Activated T-helper 17 cell treated with anti-CD3 and anti-CD28 coated beads, Interleukin-2, amount 50 U/mL, for 72 hours (primary cell): Measurements from ENCODE around the gene QSOX1. TPM values are rescaled to one million over a fixed set of nuclear protein-coding genes. Genes with fewer than 3 reads are reported as not detected.
A peak's percentile ranks its signal among the peaks of the same experiment; 100 is the strongest.

ENCODE experiments used
- ATAC-seq: fragments of 150-1000 bp; cut with Tn5 transposase; replicated peaks from 2 replicates; pipeline ENCODE4 v1.10.0; 2021; ENCODE audit warnings: mild to moderate bottlenecking, moderate library complexity
- H3K27ac Mint-ChIP-seq: one replicate; pipeline ENCODE4 v1.8.0; 2022; ENCODE audit warnings: mixed read lengths
- H3K27me3 Mint-ChIP-seq: one replicate; pipeline ENCODE4 v1.8.0; 2022; ENCODE audit warnings: mixed read lengths
- H3K36me3 Mint-ChIP-seq: one replicate; pipeline ENCODE4 v1.8.0; 2022; ENCODE audit warnings: low read depth, mild to moderate bottlenecking, mixed read lengths
- H3K4me1 Mint-ChIP-seq: one replicate; pipeline ENCODE4 v1.8.0; 2022; ENCODE audit warnings: mixed read lengths
- H3K4me3 Mint-ChIP-seq: one replicate; pipeline ENCODE4 v1.8.0; 2022; ENCODE audit warnings: mild to moderate bottlenecking, mixed read lengths
- H3K9me3 Mint-ChIP-seq: one replicate; pipeline ENCODE4 v1.8.0; 2022; ENCODE audit warnings: mixed read lengths
- total RNA-seq, 2 donors: library from RNA; stranded (reverse); gene quantifications; one replicate each; pipeline ENCODE4 v1.2.3, GENCODE V29; 2022

The QSOX1 gene
- total RNA-seq, 2 donors from 2014 or later, result 41.6 to 46.8 TPM

DNA sequence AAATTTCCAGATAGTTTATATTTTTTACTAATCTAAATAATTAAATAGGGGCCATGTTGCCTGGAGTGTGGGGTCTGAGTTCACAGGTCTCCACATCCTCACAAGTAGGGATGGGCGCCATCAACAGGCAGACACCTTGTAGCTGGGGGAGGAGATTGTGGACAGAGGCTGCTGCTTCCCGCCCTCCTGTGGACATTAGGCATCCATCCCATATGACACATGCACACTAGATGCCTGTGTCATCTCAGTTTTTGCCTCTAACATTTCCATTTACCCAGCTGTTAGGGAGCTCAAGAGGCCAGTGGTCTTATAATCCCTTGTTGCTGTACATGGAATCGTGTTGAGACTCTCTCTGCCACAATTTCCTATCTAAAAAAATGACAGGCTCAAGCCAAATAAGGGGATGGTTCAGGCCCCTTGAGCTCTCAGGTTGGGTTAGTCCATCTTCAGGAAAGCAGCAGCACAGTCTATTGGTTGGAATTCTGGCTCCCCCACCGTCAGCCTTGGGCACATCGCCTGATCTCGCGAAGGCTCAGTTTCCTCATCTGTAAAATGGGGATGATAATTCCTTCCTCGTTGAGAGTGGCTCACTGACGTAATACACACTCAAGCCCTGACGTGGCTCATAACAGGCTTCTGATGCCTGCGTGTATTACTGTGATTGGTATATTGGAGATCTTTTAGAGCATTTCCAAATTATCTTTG, 89.0 kb downstream of the QSOX1 start:
- Mint-ChIP-seq H3K27ac (no peak overlapping the region), H3K4me1 (no peaks in the 10 kb centered on the region), H3K36me3 (no peaks in the 10 kb centered on the region), H3K9me3 (no peaks in the 10 kb centered on the region), H3K4me3 (no peak overlapping the region), H3K27me3 (peaks cover 38% of the 10 kb centered on the region)
- ATAC-seq, result no peak

DNA sequence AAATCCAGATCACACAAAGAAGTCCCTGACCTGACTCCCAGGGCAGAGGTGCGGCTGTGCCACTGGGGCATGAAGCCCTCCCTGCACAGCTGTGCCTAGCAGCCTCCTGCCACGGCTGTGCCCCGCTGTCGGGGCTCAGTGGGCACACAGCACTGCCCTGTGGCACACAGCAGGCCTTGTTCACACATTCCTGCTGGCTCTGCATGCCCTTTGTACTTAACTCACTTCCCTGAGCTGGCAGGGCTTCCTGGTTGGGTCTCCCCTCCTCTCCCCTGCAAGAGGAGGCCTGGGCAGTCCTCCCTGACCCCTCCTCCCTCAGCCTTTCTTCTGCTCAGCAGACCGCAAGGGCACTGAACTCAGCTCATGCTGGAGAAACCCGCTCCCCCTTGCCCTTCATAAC, 90.2 kb downstream of the QSOX1 start:
- Mint-ChIP-seq H3K4me3 (no peak overlapping the region), H3K27ac (no peak overlapping the region), H3K9me3 (no peaks in the 10 kb centered on the region), H3K36me3 (no peaks in the 10 kb centered on the region), H3K27me3 (peaks cover 40% of the 10 kb centered on the region), H3K4me1 (no peaks in the 10 kb centered on the region)
- no peak for ATAC-seq

DNA sequence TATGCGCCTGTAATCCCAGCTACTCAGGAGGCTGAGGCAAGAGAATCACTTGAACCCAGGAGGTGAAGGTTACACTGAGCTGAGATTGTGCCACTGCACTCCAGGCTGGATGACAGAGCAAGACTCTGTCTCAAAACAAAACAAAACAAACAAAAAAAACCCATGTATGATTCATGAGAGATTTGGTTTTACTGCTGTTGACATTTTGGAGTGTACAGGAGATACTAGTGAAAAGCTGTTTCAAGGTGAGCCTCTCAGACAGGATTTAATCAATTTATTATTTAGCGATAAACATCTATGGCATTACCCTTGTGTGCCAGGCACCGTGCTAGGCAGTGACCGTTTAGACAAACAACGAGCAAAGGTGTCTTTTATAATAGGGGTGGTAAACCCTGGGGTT, 91.9 kb downstream of the QSOX1 start:
- no peaks in the 10 kb centered on the region for H3K36me3 Mint-ChIP-seq
- no peaks in the 10 kb centered on the region for H3K4me1 Mint-ChIP-seq
- H3K9me3 Mint-ChIP-seq, result no peaks in the 10 kb centered on the region
- peak; percentile 59 for ATAC-seq
- H3K27me3 Mint-ChIP-seq, result peaks cover 36% of the 10 kb centered on the region
- no peak overlapping the region for H3K27ac Mint-ChIP-seq
- H3K4me3 Mint-ChIP-seq, result no peak overlapping the region

DNA sequence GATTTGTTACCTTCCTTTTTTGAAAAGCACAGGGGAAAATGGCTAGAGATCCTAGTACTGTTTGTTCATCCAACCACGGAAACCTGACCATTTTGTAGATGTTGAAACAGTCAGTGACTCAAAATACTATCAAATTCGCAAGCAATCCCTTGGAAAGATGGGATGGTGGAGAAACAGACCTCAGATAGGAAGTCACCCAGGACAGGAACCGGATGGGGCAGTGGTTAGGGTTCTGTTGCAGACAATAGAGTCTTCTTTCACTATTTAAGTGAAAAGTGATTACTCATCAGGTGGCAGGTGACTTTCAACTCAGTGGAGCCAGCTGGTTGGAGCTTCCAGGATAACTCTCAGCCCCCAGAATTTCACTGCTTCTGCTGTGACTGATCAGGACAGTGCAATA, 92.4 kb downstream of the QSOX1 start:
- H3K9me3 Mint-ChIP-seq, result no peaks in the 10 kb centered on the region
- no peak overlapping the region for H3K27ac Mint-ChIP-seq
- H3K36me3 Mint-ChIP-seq, result no peaks in the 10 kb centered on the region
- ATAC-seq, result peak; percentile 36
- no peak overlapping the region for H3K4me3 Mint-ChIP-seq
- H3K4me1 Mint-ChIP-seq, result no peaks in the 10 kb centered on the region
- H3K27me3 Mint-ChIP-seq, result peaks cover 35% of the 10 kb centered on the region

DNA sequence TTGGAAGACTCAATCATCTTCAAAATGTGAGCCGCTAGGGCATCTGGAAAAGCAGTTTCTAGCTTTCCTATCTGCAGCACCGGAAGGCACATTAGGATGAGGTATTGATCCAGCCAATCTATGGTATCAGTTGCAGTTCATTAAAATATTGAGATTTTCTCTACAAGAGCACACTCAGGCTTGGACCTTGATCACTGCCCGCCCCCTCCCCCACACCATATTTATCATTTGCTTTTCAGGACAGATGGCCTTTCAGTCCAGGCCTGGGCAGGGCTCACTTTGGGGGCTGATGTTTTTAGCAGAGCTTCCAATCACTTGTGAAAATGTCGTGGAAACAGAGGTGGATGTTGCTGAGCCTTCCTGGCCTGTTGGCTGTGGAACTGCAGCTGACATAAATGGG, 92.9 kb downstream of the QSOX1 start:
- no peak overlapping the region for H3K27ac Mint-ChIP-seq
- no peak overlapping the region for H3K4me3 Mint-ChIP-seq
- peaks cover 32% of the 10 kb centered on the region for H3K27me3 Mint-ChIP-seq
- peaks cover 3% of the 10 kb centered on the region for H3K4me1 Mint-ChIP-seq
- no peaks in the 10 kb centered on the region for H3K9me3 Mint-ChIP-seq
- no peak for ATAC-seq
- no peaks in the 10 kb centered on the region for H3K36me3 Mint-ChIP-seq

DNA sequence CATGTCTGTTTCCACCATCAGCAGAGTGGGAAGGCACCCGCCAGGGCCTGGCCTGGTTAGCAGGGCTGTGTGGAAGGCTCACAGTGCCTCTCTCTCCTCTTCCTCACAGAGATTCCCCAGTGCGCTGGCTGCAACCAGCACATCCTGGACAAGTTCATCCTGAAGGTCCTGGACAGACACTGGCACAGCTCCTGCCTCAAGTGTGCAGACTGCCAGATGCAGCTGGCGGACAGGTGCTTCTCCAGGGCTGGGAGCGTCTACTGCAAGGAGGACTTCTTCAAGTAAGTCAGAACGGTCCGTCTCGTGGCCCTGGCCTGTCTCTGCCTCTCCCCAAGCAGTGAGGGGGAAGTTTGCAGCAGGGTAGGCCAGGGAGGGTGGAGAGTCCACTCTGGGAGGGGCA, 93.5 kb downstream of the QSOX1 start:
- Mint-ChIP-seq H3K27ac (no peak overlapping the region), H3K4me3 (no peak overlapping the region), H3K4me1 (peaks cover 4% of the 10 kb centered on the region), H3K27me3 (peaks cover 35% of the 10 kb centered on the region), H3K36me3 (no peaks in the 10 kb centered on the region), H3K9me3 (no peaks in the 10 kb centered on the region)
- ATAC-seq, result no peak

DNA sequence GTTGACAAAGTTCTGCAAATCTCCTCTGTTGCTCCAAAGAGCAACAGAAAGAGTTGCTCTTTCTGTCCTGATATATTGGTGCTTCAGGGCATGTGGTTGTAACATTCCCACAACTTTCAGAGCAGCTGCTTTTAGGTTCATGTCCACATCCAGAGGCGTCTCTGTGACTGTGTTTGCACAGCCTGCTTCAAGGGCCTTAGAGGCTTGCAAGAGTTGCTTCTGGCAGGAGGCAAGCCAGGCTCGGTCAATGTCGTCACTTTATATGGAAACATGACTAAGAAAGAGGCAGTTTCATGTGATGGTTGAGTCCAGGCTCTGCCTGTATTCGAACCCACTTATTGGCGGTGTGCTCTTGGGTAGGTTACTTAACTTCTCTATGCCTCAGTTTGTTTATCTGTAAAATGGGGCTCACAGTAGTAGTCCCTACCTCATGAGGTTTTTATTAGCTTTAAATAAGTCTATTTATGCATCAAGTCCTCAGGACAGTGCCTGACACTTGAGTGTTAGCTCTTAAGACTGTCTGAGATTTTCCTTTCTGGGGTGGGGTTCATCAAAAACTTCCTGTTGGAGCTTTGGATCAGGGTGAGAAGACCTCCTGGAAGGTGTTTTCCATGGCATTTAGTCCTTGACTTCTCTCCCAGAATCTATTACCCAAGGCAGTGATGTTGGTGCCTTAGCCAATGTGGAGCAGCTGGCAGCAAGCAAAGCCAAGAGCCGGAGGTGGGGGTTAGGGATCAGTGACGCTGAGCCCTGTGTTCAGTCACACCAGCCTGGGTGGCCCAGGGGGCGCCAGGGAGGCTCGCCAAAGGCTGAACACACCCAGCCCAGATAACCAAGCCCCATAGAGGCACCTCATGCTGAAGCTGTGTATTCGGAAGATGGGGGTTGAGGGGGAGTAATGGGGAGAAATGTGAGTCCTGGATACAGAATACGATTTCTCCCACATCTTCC, 94.3 kb downstream of the QSOX1 start:
- no peak for ATAC-seq
- Mint-ChIP-seq H3K27ac (no peak overlapping the region), H3K36me3 (no peaks in the 10 kb centered on the region), H3K27me3 (peaks cover 39% of the 10 kb centered on the region), H3K4me1 (peaks cover 4% of the 10 kb centered on the region), H3K9me3 (no peaks in the 10 kb centered on the region), H3K4me3 (no peak overlapping the region)

DNA sequence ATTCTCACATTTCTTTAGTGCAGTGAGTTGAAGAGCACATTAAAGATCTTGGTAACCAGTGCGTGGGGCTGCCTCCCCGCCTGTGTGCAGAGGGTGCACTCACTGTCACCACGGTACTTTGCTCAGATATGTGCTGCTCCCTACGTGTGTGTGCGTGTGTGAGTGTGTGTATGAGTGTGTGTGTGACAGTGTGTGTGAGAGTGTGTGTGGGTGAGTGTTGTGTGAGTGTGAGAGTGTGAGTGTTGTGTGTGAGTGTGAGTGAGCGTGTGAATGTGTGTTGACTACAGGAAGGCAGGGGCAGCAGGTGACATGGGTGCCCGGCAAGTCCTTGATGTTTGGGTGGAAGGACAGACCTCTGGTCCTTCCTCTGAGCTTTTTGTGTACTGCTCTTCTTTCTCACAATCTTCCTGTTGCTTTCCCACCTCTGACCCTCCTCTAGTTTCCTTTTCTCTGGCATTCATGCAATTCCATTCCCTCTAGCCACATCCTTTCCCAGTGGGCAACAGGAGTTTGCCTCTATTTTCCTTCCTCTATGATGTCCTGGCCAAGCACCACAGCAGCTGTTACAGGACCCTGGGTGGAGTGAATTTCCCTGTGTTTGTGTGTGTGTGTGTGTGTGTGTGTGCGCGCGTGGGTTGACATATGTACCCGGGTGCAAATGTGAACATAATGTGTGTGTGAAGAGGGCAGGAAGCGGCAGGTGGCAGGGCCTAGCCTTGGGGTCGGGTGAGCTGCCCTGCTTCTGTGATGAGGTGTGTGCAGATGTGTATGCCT, 95.2 kb downstream of the QSOX1 start:
- peaks cover 4% of the 10 kb centered on the region for H3K4me1 Mint-ChIP-seq
- no peak overlapping the region for H3K4me3 Mint-ChIP-seq
- ATAC-seq, result no peak
- H3K9me3 Mint-ChIP-seq, result no peaks in the 10 kb centered on the region
- H3K27ac Mint-ChIP-seq, result no peak overlapping the region
- H3K27me3 Mint-ChIP-seq, result peaks cover 39% of the 10 kb centered on the region
- no peaks in the 10 kb centered on the region for H3K36me3 Mint-ChIP-seq

DNA sequence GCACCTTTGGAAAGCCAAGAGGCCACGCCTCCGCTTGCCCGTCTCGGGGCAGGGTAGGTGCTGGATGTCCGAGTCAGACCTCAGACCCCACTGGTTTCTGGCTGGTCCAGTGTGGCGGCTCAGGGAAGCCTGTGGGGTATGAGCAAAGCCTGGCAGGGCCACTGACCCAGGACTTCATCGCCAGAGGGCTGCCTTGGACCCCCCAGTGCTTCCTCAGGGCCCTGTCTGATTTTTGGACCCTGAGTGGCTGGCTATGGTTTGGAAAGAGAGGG, 95.8 kb downstream of the QSOX1 start:
- Mint-ChIP-seq H3K4me3 (no peak overlapping the region), H3K36me3 (no peaks in the 10 kb centered on the region), H3K9me3 (no peaks in the 10 kb centered on the region), H3K27me3 (peaks cover 35% of the 10 kb centered on the region), H3K27ac (no peak overlapping the region), H3K4me1 (peaks cover 4% of the 10 kb centered on the region)
- ATAC-seq, result no peak

DNA sequence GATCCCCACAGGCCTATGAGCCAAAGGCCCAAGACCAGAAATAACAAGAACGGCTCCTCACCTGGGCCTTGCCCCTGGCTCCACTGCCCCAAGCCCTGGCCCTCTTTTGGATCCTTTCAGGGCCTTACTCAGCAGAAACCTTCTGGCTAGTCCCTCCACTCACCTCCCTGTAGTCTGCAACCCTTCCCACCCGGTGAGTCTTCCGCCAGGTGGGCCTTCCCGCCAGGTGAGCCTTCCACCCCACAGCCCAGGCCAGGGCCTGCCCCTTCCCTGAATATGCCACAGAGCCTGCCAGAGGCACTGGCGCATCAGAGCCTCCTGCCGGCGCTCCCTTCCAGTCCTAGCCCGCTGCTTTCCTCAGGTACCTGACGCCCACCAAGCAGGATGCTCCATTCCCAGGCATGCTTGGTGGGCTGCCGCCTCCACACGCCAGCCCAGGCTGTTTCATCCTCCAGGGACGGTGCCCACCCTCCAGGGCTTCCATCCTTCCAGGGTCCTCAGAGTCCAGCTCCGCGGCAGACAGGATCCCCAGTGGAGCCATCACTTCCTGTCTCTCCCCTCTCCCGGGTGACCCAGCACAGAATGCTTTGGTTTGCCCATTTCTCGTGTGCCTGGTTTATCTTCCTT, 96.3 kb downstream of the QSOX1 start:
- peaks cover 31% of the 10 kb centered on the region for H3K27me3 Mint-ChIP-seq
- H3K4me3 Mint-ChIP-seq, result no peak overlapping the region
- no peaks in the 10 kb centered on the region for H3K9me3 Mint-ChIP-seq

DNA sequence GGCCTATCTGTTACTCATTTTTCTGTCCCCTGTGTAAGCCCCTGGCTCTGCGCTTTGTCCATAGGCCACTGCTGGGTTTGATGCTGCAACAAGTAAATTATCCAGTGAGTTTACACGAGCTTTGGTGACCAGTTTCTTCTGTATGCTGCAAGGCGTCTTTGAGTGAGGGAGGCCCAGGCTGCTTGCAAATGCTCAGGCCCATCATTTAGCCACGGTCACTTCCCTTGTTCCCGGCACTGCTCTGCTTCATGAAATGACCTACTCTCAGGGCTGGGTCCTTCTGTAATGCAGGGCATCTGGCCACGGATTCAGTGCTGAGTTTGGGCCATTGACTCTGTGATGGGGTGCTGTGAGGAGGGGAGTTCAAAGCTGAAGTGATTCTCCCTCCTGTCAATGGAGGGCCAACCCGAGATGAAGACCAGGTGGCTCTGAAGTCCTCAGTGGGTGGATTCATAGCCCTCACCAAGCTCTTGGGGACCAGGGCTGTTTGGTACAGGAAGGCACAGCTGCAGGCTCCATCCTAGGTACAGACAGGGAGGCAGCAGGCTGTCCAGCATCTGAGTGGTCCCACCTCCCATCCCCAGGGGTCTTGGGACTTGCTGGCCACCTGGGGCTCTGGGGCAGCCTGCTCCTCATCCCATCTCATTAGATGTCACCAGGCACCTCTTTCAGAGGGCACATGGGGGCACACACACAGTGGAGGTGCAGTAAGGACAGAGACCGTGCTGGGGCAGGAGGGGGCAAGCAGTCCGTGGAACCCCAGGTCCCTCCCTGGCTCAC, 97.0 kb downstream of the QSOX1 start:
- ATAC-seq, result no peak
- Mint-ChIP-seq H3K9me3 (no peaks in the 10 kb centered on the region), H3K36me3 (no peaks in the 10 kb centered on the region), H3K4me1 (peaks cover 4% of the 10 kb centered on the region), H3K27ac (no peak overlapping the region), H3K27me3 (peaks cover 33% of the 10 kb centered on the region), H3K4me3 (no peak overlapping the region)

More for the DNA sequence above, 96.3 kb downstream of the QSOX1 start:
- H3K4me1 Mint-ChIP-seq, result peaks cover 4% of the 10 kb centered on the region
- H3K27ac Mint-ChIP-seq, result no peak overlapping the region
- ATAC-seq, result no peak
- H3K36me3 Mint-ChIP-seq, result no peaks in the 10 kb centered on the region

DNA sequence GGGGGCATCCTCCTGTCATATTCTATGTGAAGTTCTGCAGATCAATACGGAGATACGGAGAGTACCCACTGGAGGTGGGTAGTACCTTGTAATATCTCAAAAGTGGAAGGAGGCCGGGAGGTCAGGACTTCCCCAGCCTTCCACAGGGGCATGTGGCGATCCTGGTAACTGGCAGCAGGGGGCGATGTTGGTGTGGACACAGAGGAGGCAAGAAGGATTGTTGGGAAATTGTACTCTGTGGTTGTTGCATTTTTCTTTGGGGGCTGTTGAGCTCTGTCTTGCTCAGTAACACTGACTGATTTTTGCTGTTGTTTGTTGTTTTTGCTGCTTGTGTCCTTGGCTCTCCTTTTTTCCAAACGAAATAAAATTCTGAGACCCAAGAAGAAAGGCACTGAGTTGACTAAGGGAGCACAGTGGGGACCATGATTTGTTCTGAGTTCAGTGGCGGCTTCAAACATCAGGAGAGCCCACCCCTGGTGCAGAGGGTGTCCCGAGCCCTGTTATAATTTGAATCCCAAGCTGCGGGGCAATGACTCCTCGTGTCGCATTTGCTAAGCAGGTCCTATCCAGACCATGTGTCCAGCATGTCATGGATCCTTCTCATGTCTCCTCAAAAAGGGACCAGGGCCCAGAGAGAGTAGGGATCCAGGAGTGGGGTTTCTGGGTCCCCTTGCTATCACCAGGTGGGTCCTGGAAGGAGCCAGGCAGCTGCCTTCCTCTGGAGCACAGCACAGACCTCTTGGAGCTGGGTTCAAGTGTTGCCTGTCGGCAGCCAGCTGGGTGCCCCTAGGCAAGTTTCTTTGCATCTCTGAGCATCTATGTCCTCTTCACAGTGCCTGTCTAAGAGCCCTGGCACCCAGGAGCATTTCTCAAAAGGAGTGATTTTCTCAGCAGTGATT, 98.2 kb downstream of the QSOX1 start:
- peak; percentile 78 for ATAC-seq
- H3K27ac Mint-ChIP-seq, result no peak overlapping the region
- H3K9me3 Mint-ChIP-seq, result no peaks in the 10 kb centered on the region
- peaks cover 4% of the 10 kb centered on the region for H3K4me1 Mint-ChIP-seq
- no peaks in the 10 kb centered on the region for H3K36me3 Mint-ChIP-seq
- peaks cover 40% of the 10 kb centered on the region for H3K27me3 Mint-ChIP-seq
- no peak overlapping the region for H3K4me3 Mint-ChIP-seq
